ENCODE results near the gene SLC25A28.

The SLC25A28 gene

DNA sequence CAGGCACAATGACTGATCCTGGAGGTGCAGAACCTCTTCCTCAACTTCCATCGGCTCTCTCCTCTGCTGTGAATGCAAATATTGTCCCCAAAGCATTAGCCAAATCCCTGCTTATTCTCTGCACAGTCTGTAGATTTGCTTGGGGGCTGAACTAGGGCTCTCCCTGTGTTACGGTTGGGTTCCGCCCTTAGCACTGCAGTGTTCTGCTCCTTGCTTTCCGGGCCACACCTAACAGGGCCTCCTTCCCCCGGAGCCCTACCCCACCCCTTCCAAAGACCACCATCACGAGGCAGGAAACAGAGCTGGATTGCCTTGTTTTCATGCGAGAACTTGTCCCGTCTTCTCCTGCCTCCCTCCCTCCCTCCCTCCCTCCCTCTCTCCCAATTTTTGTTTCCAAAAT lies 36.6 kb downstream of the SLC25A28 start:
- DNase-seq: no peak

DNA sequence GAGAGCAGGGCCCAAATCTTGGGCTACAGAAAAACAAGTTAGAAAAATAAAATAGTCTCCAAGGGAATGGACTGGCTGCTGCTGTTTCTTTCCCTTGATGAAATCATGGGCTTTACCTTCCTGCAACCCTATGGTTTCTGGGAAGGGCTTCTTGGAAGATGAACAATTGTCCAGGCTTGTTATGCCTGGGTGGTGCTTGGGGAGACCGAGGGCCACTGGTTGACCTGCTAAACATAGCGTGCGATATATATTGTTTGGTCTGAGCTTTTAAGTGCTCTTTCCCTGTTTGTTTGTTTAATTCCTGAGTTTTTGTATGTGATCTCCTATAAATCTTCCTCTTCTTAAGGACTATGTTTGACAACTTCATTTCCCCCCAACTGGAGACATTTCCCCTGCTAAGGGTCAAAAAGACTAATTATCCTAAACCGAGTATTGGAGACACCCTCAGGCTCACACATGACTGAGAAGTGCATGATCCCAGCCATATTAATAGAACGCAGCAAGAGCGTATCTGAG lies 37.9 kb downstream of the SLC25A28 start:
- no peak for DNase-seq

DNA sequence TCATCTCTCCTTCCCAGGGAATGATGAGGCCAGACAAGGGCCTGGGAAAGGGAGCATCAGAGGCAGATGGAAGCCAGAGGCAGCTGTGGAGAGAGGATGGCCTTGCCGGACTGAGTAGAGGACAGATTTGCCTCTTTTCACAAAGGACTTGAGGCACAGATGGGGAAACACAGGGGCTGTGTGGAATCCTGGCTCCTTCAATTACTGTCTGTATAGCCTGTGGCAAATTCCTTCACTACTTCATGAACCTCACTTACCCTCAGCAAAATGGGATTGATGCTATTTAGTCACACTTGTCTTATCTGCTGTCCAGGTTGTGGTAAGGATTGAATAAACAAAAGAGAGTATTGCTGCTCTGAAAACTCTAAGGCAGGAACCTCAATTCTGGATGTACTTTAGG lies 40.3 kb downstream of the SLC25A28 start:
- no peak for DNase-seq

- DNase-seq: no peak
These were observed 46.4 kb downstream of the SLC25A28 start for GRCh38 chr10:99573790-99574189.

- no peak for DNase-seq
These were observed 48.4 kb downstream of the SLC25A28 start for GRCh38 chr10:99571816-99572215.

DNA sequence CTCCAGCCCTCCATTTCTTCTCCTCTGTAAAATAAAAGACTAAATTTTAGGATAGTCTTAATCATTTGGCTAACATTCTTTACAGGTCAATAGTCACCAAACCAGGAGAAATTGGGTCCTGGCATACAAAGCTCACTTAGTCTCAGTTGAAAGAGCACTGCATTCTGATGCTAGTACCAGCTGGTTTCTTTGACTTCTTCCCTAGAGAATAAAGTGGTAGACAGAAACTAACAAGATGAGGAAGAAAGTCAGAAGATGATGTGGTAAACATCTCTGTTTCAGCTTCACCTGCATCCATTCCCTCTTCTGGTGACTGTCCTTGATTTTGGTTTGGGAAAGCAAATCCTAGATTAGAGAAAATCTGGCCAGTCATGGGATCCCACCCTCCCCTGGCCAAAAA lies 50.3 kb downstream of the SLC25A28 start:
- DNase-seq: no peak

DNA sequence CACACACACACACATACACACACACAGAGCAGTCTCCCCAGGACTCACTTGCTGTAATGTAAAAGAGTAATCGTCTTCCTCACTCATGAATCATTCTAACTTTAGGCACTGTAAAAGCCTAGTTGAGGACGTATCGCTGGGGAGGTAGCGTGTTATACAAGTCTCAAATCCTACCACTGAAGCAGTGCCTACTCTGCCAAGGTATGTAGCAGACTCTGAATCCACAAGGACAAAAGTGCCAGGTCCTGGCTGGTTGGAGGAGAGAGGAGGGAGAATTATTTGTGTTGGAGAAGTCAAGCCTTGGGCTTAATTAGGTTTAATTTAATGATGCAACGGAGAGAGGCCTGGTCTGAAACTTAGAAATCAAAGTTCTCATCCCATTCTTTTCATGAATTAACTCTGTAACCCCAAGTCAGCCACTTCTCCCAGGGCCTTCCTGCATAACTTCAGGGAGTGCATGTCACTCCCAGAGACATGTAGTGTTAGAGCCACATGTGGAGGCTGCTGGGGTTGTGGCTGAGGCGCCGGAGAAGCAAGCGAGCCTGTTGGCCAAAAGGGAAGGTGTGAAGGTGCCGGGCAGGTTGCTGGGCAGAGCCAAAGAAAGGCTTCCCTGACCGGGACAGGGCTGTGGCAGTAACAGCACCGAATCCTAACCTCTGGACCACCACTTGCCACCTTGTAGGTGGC lies 50.8 kb downstream of the SLC25A28 start:
- DNase-seq: no peak

DNA sequence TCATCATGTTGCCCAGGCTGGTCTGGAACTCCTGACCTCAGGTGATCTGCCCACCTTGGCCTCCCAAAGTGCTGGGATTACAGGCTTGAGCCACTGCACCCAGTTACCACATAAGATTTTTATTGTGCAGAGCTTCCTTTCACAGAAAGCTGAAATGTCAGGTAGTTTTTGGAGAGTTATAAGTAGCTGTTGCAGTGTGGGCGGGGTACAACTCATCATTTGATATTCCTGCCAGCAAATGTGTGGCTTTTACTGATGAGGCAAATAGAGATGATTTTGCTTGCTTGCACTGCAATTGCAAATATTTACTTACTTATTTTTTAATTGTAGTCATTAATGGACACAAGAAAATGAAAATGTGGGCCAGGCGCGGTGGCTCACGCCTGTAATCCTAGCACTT lies 55.1 kb downstream of the SLC25A28 start:
- DNase-seq: no peak

- DNase-seq: no peak
These were observed 55.9 kb downstream of the SLC25A28 start for GRCh38 chr10:99564361-99564760.

DNA sequence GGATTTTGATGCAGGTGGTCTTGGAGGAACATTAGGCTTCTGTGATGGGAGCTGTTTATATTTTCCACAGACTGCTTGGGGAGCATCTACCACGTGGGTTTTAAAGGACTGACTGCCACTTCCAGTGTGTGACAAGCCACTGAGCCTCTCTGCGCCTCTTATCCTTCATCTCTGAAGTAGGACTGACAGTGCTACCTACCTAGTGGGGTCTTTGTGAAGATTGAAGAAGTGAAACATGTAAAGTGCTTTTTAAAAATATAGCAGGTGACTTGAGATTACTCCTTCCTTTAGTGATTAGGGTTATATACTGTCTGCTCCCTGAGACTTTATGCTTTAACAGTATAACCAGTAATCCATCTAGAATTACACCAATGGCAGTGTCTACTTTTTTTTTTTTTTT lies 57.6 kb downstream of the SLC25A28 start:
- no peak for DNase-seq

All from activated CD4-positive, alpha-beta T cell treated with anti-CD3 and anti-CD28 coated beads, Interleukin-2, amount 50 U/mL, for 4 hours (primary cell).